AG09309 (cell line): ENCODE measurements around the gene AGMO.
"Not testable (repeated sequence)": the region's sequence is repeated elsewhere in the genome, so short reads cannot be mapped to it uniquely, and the experiment has no call there.

Experiments
- DNase-seq: peaks from one replicate; pipeline ENCODE4 v3.0.0-alpha.2; 2010; ENCODE audit warnings: low read depth
- H3K4me3 ChIP-seq: 2 replicates; pipeline ENCODE4 v1.5.1; 2011; ENCODE audit warnings: mild to moderate bottlenecking, low read depth, low read length, moderate library complexity; ENCODE audit not compliant: control insufficient read depth
- CTCF ChIP-seq: IDR thresholded peaks from 2 replicates; pipeline ENCODE4 v1.5.1; 2011; ENCODE audit warnings: mild to moderate bottlenecking, low read depth, low read length, inconsistent platforms; ENCODE audit not compliant: insufficient read depth, control insufficient read depth; ENCODE audit errors: missing control alignments

Gene AGMO

GRCh38 chr7:15543256-15543655 lies 18.6 kb downstream of the AGMO start:
- DNase-seq: no peak
- TF ChIP-seq CTCF: no peak
- no peak overlapping the region for H3K4me3 ChIP-seq

- no peak for DNase-seq
- no peak for TF ChIP-seq CTCF
- H3K4me3 ChIP-seq: no peak overlapping the region
Measured at GRCh38 chr7:15527648-15528047, 34.2 kb downstream of the AGMO start.

GRCh38 chr7:15525652-15526263 lies 36.1 kb downstream of the AGMO start:
- no peak for DNase-seq
- no peak overlapping the region for H3K4me3 ChIP-seq
- no peak for TF ChIP-seq CTCF

- TF ChIP-seq CTCF: peak; percentile 6
- no peak for DNase-seq
- H3K4me3 ChIP-seq: no peak overlapping the region
Measured at GRCh38 chr7:15524077-15524476, 37.7 kb downstream of the AGMO start.

- not testable (repeated sequence) for H3K4me3 ChIP-seq, DNase-seq
Measured at GRCh38 chr7:15517865-15518264, 44.0 kb downstream of the AGMO start.

GRCh38 chr7:15515252-15515651 lies 46.6 kb downstream of the AGMO start:
- no peak overlapping the region for H3K4me3 ChIP-seq
- DNase-seq: no peak
- TF ChIP-seq CTCF: no peak

- no peak for TF ChIP-seq CTCF
- no peak for DNase-seq
- H3K4me3 ChIP-seq: no peak overlapping the region
Measured at GRCh38 chr7:15508258-15508657, 53.6 kb downstream of the AGMO start.
